ENCODE results near the gene TARP.

TARP gene

DNA sequence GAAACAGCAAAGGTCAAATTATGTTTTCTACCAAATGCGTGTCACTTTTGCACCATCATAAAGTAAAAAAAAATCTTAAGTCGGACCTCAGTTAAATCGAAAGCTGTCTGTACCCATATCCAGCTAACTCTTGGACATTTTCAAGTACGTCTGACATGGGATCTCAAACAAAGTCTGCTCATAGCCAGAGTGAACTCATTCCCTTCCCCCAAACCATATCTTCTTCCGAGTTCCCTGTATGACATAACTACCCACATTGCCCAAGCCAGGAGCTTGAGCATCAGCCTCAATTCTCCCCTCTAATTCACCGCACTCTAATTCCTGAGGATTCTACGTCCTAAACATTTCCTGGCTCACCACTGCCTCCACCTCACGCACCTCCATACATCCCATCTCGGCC lies 44.8 kb upstream of the TARP start:
- no CpG with 5 or more reads among the region's 9 CpGs for WGBS (ENCODE audit: extremely low coverage, insufficient coverage, insufficient read length)

DNA sequence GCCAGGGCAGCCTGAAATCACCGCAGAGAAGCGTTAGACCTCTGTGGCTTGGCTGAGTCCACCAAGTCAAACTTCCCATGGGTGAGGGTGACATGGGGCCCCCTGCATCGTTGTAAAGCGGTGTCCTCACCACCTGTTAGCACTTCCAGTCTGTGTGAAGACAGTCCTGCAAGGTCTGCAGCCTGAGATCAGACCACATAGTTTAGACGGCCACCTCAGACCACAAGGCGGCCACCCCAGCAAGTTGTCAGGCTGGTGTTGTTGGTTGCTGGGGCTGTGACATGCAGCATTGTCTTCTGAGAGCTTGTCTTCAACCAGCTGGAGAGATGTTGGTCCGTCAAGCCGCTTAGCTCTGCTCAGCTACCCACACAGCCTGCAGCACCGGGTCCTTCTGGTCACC lies 44.1 kb upstream of the TARP start:
- Histone ChIP-seq H4K8ac (ENCODE audit: low read depth, low read length) (no peak overlapping the region), H2BK5ac (ENCODE audit: low read depth, low read length, poor library complexity) (no peak overlapping the region), H3K79me2 (ENCODE audit: control insufficient read depth, insufficient read depth, low read length, poor library complexity) (no peaks in the 10 kb centered on the region), H2AK5ac (ENCODE audit: low read length) (no peak overlapping the region), H3K79me1 (ENCODE audit: low read length) (no peaks in the 10 kb centered on the region), H3K14ac (ENCODE audit: low read length) (no peak overlapping the region), H3K9ac (ENCODE audit: low read length) (no peak overlapping the region), H2AFZ (ENCODE audit: insufficient read depth, low read length, poor library complexity) (no peak overlapping the region), H2BK12ac (ENCODE audit: low read length) (peak overlapping the region; percentile 52), H4K91ac (ENCODE audit: low read depth, low read length) (no peak overlapping the region), H3K4me2 (ENCODE audit: low read length) (no peak overlapping the region), H3K9me3 (ENCODE audit: insufficient read depth, low read depth, low read length) (no peaks in the 10 kb centered on the region), H3K4me3 (ENCODE audit: low read depth, low read length) (peak overlapping the region; percentile 49), H3K23ac (ENCODE audit: low read length) (no peak overlapping the region), H3K27me3 (ENCODE audit: insufficient read depth, low read length) (no peaks in the 10 kb centered on the region), H3K4me1 (ENCODE audit: control insufficient read depth in 1 of 2, insufficient read depth in 2 of 2, low read length in 2 of 2) (peaks cover 3 to 5% of the 10 kb centered on the region in 2 experiments), H3K4ac (ENCODE audit: low read depth, low read length) (no peak overlapping the region), H3K36me3 (ENCODE audit: control insufficient read depth in 1 of 2, insufficient read depth in 2 of 2, low read length in 2 of 2) (no peaks in the 10 kb centered on the region), H2BK120ac (ENCODE audit: insufficient read depth, low read length, poor library complexity) (no peak overlapping the region), H3K18ac (ENCODE audit: low read length) (no peak overlapping the region), H3K27ac (ENCODE audit: low read depth, low read length) (no peak overlapping the region), H4K12ac (ENCODE audit: low read depth, low read length) (peak overlapping the region; percentile 64)
- WGBS (ENCODE audit: extremely low coverage, insufficient coverage, insufficient read length), result no CpG with 5 or more reads among the region's 9 CpGs
- DNase-seq, result peak in 1 of 2 donors; percentile 22

More for the DNA sequence above, 44.8 kb upstream of the TARP start:
- H3K79me2 ChIP-seq (ENCODE audit: control insufficient read depth, insufficient read depth, low read length, poor library complexity), result no peaks in the 10 kb centered on the region
- no peak overlapping the region for H3K23ac ChIP-seq (ENCODE audit: low read length)
- no peak overlapping the region for H3K4ac ChIP-seq (ENCODE audit: low read depth, low read length)
- no peak overlapping the region for H2BK12ac ChIP-seq (ENCODE audit: low read length)
- peaks cover 3 to 5% of the 10 kb centered on the region in 2 experiments for H3K4me1 ChIP-seq (ENCODE audit: control insufficient read depth in 1 of 2, insufficient read depth in 2 of 2, low read length in 2 of 2)
- peak; percentile 21 to 61 for DNase-seq
- no peak overlapping the region for H3K9ac ChIP-seq (ENCODE audit: low read length)
- H3K18ac ChIP-seq (ENCODE audit: low read length), result no peak overlapping the region
- peak overlapping the region; percentile 3 for H3K27ac ChIP-seq (ENCODE audit: low read depth, low read length)
- no peak overlapping the region for H2BK5ac ChIP-seq (ENCODE audit: low read depth, low read length, poor library complexity)
- H2BK120ac ChIP-seq (ENCODE audit: insufficient read depth, low read length, poor library complexity), result no peak overlapping the region
- no peak overlapping the region for H2AK5ac ChIP-seq (ENCODE audit: low read length)
- H3K14ac ChIP-seq (ENCODE audit: low read length), result no peak overlapping the region
- H3K27me3 ChIP-seq (ENCODE audit: insufficient read depth, low read length), result no peaks in the 10 kb centered on the region
- no peak overlapping the region for H4K12ac ChIP-seq (ENCODE audit: low read depth, low read length)
- no peak overlapping the region for H4K91ac ChIP-seq (ENCODE audit: low read depth, low read length)
- H3K9me3 ChIP-seq (ENCODE audit: insufficient read depth, low read depth, low read length), result no peaks in the 10 kb centered on the region
- no peak overlapping the region for H3K4me2 ChIP-seq (ENCODE audit: low read length)
- H3K4me3 ChIP-seq (ENCODE audit: low read depth, low read length), result no peak overlapping the region
- no peaks in the 10 kb centered on the region for H3K36me3 ChIP-seq (ENCODE audit: control insufficient read depth in 1 of 2, insufficient read depth in 2 of 2, low read length in 2 of 2)
- no peak overlapping the region for H4K8ac ChIP-seq (ENCODE audit: low read depth, low read length)
- H2AFZ ChIP-seq (ENCODE audit: insufficient read depth, low read length, poor library complexity), result no peak overlapping the region
- no peaks in the 10 kb centered on the region for H3K79me1 ChIP-seq (ENCODE audit: low read length)

DNA sequence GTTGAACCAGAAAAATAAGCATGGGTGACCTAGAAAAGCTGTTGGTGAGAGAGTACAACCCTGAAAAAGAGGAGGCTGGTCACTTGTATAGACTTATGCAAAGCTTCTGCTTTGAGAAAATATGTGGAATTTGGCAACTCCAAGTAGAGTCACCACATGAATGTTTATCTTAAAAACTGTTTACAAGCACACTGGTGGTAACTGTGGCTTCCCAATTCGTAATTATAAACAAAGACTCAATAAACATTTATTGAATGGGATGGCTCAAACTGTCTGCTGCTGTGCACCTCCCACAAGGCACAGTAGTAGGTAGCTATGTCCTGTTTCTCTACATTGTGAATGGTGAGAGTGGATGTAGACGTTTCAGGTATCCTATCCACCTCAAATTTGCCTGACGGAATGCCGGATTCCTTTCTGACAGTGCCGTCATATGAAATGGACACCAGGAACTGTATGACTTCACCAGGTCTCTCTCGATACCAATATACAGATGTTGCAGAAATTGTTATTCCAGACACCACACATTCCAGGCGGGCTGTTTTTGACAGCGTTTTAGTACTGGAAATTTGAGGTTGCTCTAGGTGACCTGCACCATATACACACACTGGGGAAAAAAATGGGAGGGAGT lies 43.4 kb upstream of the TARP start:
- Histone ChIP-seq H2AK5ac (ENCODE audit: low read length) (no peak overlapping the region), H3K23ac (ENCODE audit: low read length) (no peak overlapping the region), H4K12ac (ENCODE audit: low read depth, low read length) (no peak overlapping the region), H3K4me3 (ENCODE audit: low read depth, low read length) (no peak overlapping the region), H3K79me2 (ENCODE audit: control insufficient read depth, insufficient read depth, low read length, poor library complexity) (no peaks in the 10 kb centered on the region), H3K36me3 (ENCODE audit: control insufficient read depth in 1 of 2, insufficient read depth in 2 of 2, low read length in 2 of 2) (no peaks in the 10 kb centered on the region), H3K18ac (ENCODE audit: low read length) (no peak overlapping the region), H3K4me2 (ENCODE audit: low read length) (no peak overlapping the region), H3K9me3 (ENCODE audit: insufficient read depth, low read depth, low read length) (no peaks in the 10 kb centered on the region), H3K14ac (ENCODE audit: low read length) (no peak overlapping the region), H4K91ac (ENCODE audit: low read depth, low read length) (no peak overlapping the region), H3K4me1 (ENCODE audit: control insufficient read depth in 1 of 2, insufficient read depth in 2 of 2, low read length in 2 of 2) (peaks cover 3 to 5% of the 10 kb centered on the region in 2 experiments), H3K79me1 (ENCODE audit: low read length) (no peaks in the 10 kb centered on the region), H3K4ac (ENCODE audit: low read depth, low read length) (no peak overlapping the region), H3K9ac (ENCODE audit: low read length) (no peak overlapping the region), H2BK12ac (ENCODE audit: low read length) (no peak overlapping the region), H2AFZ (ENCODE audit: insufficient read depth, low read length, poor library complexity) (no peak overlapping the region), H4K8ac (ENCODE audit: low read depth, low read length) (no peak overlapping the region), H2BK120ac (ENCODE audit: insufficient read depth, low read length, poor library complexity) (no peak overlapping the region), H3K27me3 (ENCODE audit: insufficient read depth, low read length) (no peaks in the 10 kb centered on the region), H2BK5ac (ENCODE audit: low read depth, low read length, poor library complexity) (no peak overlapping the region), H3K27ac (ENCODE audit: low read depth, low read length) (no peak overlapping the region)
- no CpG with 5 or more reads among the region's 8 CpGs for WGBS (ENCODE audit: extremely low coverage, insufficient coverage, insufficient read length)
- peak; percentile 70 to 86 for DNase-seq

- no peak overlapping the region for H3K23ac ChIP-seq (ENCODE audit: low read length)
- peak in 1 of 2 donors; percentile 72 for DNase-seq
- H3K4ac ChIP-seq (ENCODE audit: low read depth, low read length), result no peak overlapping the region
- no CpG with 5 or more reads among the region's 3 CpGs for WGBS (ENCODE audit: extremely low coverage, insufficient coverage, insufficient read length)
- no peak overlapping the region for H3K18ac ChIP-seq (ENCODE audit: low read length)
- no peaks in the 10 kb centered on the region for H3K9me3 ChIP-seq (ENCODE audit: insufficient read depth, low read depth, low read length)
- H3K27me3 ChIP-seq (ENCODE audit: insufficient read depth, low read length), result no peaks in the 10 kb centered on the region
- no peaks in the 10 kb centered on the region for H3K79me1 ChIP-seq (ENCODE audit: low read length)
- H4K8ac ChIP-seq (ENCODE audit: low read depth, low read length), result no peak overlapping the region
- no peak overlapping the region for H3K27ac ChIP-seq (ENCODE audit: low read depth, low read length)
- H3K9ac ChIP-seq (ENCODE audit: low read length), result no peak overlapping the region
- H3K4me3 ChIP-seq (ENCODE audit: low read depth, low read length), result no peak overlapping the region
- no peaks in the 10 kb centered on the region for H3K36me3 ChIP-seq (ENCODE audit: control insufficient read depth in 1 of 2, insufficient read depth in 2 of 2, low read length in 2 of 2)
- H2BK12ac ChIP-seq (ENCODE audit: low read length), result no peak overlapping the region
- H2BK120ac ChIP-seq (ENCODE audit: insufficient read depth, low read length, poor library complexity), result no peak overlapping the region
- no peaks in the 10 kb centered on the region for H3K79me2 ChIP-seq (ENCODE audit: control insufficient read depth, insufficient read depth, low read length, poor library complexity)
- H3K4me1 ChIP-seq (ENCODE audit: control insufficient read depth in 1 of 2, insufficient read depth in 2 of 2, low read length in 2 of 2), result peaks cover 3 to 5% of the 10 kb centered on the region in 2 experiments
- H2BK5ac ChIP-seq (ENCODE audit: low read depth, low read length, poor library complexity), result no peak overlapping the region
- no peak overlapping the region for H3K4me2 ChIP-seq (ENCODE audit: low read length)
- no peak overlapping the region for H4K91ac ChIP-seq (ENCODE audit: low read depth, low read length)
- no peak overlapping the region for H3K14ac ChIP-seq (ENCODE audit: low read length)
- no peak overlapping the region for H2AFZ ChIP-seq (ENCODE audit: insufficient read depth, low read length, poor library complexity)
- H2AK5ac ChIP-seq (ENCODE audit: low read length), result no peak overlapping the region
- H4K12ac ChIP-seq (ENCODE audit: low read depth, low read length), result no peak overlapping the region
Measured at GRCh38 chr7:38315410-38315809, 42.0 kb upstream of the TARP start.
